ENCODE data around the gene SYK. TPM values are rescaled to one million over a fixed set of nuclear protein-coding genes. Genes with fewer than 3 reads are reported as not detected.

SYK gene
- total RNA-seq, 1 donor from 2014 or later = 42.9 TPM

DNA sequence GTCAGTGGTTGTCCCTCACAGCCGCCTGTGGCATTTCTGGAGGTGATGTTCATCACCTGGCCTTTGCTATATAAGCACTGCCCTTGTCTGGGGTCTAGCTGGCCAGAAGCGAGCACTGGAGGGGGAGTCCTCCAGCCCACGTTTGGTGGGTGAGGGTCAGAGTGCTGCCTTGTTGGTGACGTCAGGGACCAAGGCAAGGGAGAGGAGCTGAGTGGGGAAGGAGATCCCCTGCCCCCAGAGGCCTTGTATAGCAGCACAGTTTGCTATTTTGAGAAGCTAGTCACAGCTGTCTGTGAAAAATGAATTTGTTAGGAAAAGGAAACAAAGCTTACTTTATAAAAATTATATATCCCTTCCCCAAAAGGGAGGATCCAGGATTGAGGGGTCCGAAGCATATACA is 49.8 kb downstream of the SYK start:
- DNase-seq (ENCODE audit: low spot score) = no peak

DNA sequence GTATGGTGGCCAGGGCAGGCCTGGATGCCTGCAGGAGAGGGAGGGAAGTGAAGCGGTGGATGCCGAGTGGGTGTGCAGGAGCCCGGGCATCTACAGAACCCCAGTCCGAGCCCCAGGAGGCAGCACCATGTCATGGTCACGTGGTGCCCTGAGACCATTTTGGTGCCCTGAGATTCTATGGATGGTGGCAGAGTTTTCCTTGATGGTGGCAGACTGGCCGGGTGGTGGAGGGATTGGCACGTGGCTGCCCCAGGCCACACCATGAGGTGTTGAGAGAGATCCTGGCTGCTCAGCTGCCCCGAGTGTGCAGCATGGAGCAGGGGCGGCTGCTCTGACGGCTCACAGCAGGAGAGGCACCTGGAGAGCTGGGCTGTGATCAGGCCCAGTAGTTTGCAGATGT is 52.3 kb downstream of the SYK start:
- DNase-seq (ENCODE audit: low spot score) = no peak

DNA sequence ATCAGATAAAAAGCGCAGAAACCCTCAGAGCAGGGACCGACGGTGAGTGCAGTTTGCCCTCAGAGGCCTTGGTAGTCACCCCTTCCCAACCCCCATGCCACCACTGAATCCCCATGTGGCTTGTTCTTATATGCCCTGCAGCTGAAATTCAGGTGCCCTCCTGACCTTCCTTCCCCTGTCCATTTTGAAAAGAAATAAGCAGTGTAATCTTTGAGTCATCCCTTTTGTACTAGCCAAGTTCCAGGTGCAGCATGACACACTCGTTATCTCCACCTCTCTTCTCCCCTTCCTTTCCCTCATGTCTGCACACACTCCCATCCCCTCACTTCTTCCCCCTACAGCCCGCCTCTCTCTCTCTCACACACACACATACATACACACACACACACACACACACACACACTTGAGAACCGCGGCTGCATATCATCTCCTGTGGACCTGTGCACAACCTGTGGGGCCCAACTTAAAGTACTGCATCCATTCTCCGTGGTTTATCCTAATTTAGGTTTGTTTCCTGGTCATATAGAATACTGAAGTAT is 53.1 kb downstream of the SYK start:
- DNase-seq (ENCODE audit: low spot score) = no peak

DNA sequence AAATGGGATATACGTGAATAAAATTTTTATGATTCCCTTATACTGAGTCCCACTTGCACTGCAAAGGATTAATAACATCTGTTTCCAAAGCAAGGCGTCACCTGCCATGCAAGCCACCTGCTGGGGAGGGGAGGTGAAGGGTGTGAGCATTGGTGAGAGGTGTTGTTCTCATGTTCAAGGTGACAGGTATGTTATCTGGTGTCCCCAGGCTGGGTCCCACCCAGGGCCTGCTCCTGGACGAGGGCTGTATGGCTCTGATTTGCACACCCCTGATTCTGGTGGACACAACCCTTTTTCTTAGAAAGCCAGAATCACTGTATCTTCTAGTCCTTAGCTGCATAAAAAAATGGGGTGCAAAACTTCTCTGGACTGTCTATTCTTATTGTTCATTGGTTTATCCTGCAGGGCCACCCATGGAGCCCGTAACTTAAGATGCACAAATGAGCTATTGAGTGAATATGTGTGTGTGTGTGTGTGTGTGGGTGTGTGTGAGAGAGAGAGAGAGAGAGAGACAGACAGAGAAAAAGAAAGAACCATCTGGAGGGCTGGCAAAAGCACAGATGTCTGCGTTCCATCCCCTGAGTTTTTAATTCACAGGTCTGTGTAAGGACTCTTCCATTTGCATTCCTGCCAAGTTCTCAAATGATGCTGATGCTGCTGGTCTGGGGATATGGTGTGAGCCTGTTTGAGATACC is 53.7 kb downstream of the SYK start:
- DNase-seq (ENCODE audit: low spot score) = no peak

DNA sequence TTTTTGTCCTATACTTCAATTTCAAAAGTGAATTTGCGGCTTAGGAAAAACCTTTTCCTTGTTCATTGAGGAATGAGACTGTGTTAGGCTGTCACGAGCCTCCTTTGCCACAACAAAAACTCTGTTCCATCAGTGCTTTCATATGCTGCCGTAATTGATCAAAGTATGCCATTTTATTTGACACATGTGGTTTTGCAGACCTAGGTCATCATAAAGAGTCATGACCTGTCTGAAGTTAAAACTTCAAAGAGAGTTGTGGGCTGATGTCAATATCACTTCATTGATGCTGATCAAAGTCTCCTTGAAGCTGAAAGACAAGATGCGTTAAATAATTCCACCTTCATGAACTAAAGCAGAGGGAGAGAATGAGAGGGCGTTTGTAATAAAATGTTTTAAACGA is 55.5 kb downstream of the SYK start:
- DNase-seq (ENCODE audit: low spot score) = no peak

DNA sequence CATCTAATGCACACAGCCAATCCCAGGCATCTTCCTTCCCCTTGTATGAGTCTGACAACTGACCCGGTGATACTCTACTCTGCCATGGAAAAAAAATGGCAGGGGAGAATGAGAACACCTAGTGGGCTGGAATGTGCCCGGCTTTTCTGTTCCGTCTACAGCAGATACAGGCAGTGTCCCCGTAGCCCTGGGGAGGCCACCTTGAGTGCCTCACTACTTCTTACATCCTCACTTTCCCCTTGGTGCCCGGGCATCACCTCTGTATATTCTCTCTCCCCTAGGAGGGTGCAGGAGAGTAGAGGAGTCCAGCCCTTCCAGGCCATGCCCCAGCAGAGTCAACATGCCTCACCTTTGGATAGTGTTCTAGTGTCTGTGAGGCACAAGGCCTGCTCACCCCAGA is 56.2 kb downstream of the SYK start:
- DNase-seq (ENCODE audit: low spot score) = no peak

DNA sequence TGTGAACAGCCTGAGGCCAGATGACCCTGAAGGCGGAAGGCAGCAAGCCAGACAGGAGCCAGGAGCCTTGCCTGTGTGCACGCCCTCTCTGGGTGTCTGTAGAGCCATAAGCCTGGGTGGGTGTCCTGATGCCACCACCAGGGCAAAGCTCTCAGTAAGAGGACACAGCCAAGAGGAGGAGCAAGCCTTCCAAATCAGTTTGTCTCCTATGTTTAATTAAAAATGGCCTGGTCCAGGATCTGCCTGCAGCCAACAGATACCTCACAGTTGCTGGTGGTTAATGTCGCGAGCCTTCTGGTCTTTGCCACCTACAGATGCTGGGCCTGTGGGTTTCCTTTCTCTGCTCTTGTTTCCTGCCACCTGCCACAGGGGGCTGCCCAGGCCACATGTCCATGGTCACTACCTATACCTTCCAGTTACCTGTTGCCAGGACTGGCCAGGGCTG is 56.9 kb downstream of the SYK start:
- no peak for DNase-seq (ENCODE audit: low spot score)

DNA sequence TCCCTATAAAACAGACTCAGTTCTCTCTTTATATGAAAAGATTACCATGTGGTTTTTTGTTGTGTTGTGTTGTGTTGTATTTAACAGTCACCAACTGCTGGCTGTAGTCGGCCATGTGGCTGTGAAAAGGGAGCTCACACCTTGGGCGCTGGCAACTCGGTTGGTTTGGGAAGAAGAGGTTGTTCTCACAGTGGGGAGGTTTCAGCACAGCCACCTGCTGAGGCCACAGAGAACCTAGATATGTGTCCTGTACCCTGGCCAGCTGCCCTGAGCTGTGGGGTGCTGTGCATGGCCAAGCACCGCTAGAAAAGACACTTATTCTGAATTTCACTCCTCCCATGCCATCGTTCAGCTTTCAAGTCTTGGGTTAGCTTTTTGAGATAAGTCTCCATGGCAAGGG is 58.8 kb downstream of the SYK start:
- no peak for DNase-seq (ENCODE audit: low spot score)

DNA sequence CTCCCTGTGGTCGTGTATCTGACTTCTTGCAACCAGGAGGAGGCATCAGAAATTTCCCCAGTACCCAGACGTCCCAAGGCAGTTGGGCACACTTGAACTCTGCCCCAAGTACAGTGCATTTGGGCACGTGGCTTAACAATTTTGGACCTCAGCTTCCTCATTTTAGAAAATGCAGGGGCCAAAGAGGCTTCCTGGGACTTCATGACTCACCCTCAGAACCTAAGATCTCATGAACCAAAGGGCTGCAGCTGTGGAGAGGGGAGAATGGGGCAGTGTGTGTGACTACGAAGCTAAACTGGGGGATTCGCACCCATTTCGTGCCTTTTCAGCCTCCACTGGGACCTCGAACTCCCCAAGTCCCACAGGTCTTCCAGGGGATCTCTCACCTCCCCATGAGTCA is 59.2 kb downstream of the SYK start:
- no peak for DNase-seq (ENCODE audit: low spot score)

DNA sequence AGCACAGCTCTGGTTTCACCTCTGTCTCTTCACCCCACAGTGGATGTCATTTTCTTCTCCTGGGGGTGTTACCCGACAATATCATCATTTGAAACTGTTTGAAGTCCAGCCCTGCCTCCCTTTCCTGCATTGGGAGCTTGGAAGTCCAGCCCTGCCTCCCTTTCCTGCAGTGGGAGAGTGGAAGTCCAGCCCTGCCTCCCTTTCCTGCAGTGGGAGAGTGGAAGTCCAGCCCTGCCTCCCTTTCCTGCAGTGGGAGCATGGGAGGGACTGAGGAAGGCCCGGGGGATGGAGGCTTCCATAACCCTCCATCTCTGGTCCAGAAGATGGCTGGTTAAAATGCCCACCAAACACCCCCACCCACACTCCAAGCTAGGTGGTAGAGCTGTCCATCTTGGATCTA is 59.8 kb downstream of the SYK start:
- DNase-seq (ENCODE audit: low spot score) = no peak

DNA sequence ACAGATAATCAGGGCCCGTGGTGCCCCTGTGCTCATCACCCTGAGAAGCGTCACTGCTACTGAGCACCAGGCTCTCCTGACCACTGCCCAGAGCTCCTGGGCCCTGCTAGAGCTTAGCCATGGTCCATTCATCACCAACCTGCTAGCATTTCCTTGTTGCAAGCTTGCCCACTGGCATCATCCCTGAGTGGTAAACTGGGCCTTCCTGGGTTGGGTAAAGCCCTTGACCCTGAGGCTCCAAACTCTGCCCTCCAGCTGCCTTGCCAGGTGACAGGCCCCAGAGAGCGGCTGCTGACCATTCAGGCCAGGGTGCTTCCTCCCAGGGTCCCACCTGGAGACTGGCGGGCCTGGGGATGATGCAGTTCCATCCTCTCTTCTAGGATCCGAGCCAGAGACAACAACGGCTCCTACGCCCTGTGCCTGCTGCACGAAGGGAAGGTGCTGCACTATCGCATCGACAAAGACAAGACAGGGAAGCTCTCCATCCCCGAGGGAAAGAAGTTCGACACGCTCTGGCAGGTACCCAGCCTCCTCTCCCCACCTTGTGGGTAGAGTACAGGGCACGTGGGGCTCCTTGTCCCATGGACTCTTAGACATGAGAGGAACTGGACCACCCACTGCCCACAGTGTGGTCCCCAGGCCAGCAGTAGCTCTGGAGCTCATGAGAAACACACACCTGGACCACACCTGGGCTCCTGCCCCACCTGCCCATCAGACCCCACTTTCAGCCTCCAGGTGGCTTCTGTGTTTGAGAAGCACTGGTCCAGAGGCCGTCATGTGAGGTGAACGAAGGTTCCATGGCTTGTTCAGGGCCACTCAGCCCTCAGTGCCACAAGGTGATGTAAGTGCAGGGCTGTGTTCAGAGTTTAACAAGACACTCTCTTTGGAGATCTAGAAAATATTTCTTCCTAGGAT is 60.5 kb downstream of the SYK start:
- no peak for DNase-seq (ENCODE audit: low spot score)

DNA sequence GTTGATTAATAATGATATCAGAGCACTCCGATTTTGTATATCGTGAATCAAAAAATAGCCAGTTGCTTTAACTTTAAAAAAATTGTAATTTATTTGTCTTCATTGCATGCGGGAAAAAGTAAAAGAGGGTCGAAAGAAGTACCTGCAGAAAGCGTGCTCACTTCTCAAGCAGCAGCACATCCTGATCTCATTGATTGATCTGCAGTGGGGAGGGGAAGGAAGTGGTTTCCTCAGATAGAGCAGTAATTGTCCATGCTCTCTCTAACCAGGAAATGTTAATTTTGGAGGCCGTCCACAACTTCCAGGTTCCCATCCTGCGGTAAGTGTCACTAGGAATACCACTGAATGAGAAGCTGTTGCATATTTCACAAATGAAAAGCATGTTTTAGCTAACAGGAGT is 63.2 kb downstream of the SYK start:
- DNase-seq (ENCODE audit: low spot score) = no peak

DNA sequence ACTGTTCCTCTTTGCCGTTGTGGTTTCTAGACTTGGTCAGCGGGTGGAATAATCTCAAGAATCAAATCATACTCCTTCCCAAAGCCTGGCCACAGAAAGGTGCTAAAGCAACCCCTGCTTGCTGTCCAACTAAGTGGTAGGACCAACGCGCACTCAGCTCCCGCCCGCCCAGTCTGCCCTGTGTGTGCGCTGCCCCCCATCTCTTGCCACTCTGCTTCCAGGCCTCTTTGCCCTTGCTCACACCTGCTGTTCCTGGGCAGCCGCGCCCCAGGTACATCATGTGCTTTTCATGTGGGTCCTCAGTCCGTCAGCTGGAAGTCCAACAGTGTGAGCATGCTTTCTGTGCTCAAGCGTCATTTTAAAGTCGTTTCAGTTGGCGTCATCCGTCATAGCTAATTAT is 65.5 kb downstream of the SYK start:
- DNase-seq (ENCODE audit: low spot score) = no peak

DNA sequence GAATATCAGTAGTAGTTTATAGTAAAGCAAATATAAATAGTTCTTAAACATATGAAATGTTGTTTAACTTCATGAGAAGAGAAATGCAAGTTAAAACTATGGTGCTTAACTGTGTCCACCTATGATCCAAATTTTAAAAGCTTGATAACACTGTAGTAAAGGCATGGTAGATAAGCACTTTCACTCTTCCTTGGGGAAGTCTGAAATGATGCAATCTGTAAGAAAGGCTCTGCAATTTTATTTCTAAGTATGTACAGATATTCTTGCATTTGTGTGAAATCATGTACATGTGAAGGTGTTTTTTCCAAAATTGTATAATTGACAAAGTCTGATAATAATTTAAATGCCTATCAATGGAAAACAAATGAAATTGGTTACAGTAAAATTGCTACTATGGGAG is 66.9 kb downstream of the SYK start:
- DNase-seq (ENCODE audit: low spot score) = no peak

DNA sequence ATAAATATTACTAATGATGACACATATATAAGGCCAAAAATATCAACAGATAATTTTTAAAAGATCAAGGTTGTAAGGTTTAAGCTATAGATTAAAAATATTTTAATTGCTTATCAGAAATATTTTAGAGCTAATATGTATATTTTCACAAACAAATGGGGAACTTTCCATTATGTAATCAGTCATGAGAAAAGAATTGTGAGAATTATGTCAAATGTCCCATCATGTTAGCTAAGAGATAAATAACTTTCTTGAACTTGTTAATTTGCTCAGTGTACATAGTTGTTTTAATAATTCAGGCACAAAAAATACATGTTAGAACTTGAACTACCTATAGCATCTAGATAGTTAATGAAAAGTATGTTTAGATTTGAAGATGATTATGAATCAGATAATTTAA is 67.7 kb downstream of the SYK start:
- DNase-seq (ENCODE audit: low spot score) = no peak

DNA sequence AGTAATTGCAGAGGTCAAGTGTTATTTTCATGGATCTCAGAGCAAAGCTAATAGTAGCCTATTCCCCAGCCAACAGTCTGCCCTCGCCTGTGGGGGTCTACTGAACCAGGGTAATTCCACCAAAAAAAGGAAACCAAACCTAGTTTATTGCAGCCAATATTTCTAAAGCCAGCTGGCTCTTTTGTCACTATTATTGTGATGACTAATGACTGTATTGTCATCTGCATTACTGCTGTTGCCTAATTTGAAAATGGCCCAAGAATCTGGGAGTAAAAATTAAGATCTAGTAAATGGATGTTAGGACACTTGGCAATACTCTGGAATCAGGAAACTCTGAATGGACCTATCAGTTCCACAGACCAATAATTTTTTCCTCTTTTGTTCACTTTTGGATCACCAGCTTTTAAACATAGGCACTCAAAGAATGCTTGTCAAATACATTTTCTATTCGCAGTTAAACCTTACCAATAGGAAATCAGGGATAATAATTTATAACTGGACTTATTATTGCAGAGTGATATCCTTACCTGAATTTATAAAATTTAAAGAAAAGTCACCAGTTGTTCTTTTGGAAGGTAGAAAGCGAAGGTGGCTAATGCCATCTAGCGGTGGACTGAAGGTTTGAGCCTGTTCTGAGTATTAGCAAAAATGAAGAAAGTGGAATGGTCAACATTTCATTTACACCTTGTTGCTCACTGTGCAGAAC is 69.2 kb downstream of the SYK start:
- no peak for DNase-seq (ENCODE audit: low spot score)

DNA sequence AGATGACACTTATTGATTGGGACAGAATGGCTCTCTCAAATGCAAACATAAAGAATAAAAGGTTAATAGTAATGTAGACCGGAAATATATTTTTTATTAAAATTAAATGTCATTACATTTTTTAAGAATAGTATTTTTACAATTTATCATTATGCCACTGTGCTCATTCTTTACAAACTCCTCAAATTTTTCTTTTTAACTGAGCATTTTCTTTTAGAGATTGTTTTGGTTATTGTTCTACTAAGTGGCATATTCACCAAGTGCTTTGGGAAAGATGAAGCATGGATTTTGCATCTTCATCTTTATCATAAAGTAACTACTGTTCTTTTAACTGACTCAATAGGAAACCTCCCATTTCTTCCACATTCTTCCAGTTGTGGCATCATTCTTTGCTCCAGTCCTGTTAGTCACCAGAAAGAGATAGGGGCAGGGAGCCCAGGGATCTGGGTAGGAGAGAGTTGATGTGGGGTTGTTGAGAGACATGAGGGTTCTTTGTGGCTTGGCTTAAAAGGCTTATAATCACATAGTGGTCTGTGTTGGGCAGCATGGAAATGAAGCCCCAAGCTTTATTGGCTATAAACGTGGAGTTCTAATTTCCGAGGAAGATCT is 69.8 kb downstream of the SYK start:
- no peak for DNase-seq (ENCODE audit: low spot score)

DNA sequence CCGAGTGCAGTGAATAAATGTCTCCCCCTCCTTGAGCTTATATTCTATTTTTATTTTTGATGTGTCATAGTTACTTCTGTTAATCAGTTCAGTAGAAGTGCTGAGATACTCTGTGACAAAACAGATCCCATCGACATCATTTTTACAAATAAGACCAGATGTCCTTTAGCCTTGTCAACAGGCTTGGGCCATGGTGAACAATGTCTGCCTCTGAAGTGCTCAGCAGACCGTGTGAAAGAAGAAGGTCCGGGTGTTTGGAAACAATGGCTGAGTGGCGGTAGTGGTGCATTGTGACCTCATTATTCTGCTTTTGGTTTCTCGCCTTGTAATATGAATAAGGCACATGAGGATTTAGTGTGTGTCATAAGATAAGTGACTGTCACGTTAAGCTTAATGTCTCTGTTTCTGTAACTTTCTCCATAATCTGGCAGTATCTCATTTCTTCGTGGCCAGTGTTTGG is 71.2 kb downstream of the SYK start:
- DNase-seq (ENCODE audit: low spot score) = no peak

DNA sequence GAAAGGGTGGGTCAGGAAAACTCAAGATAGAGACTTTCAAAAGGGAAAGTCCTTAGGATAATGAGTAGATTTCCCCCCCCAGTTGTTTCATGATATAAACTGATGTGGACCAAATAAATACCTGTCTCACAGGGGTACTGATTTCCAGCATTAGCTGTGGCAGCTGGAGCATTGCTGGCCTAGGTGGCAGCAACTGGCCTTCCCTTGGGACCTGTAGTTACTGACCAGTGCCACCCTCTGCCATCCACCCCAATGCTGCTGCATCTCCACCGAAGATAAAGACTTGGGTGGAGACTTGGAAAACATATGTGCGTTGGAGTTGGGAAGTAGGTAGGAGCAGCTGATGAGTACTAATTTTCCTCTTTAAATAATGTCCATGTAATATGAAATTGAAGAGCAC is 71.8 kb downstream of the SYK start:
- no peak for DNase-seq (ENCODE audit: low spot score)

DNA sequence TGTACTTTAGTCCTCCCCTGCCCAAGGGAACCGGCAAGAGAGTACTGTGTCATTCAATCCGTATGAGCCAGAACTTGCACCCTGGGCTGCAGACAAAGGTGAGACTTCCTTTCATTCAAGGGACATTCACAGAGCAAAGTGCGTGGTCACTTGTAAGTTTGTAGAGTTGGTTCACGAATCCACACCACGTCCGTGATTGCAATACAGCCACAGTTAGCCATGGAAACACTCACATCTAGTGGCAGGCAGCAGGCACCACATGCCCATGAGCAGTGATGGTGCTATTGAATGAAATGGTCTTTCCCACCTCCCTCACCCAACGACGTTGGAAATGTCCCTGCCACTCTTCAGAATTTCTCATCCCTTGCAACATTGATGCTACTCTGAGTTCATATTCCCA is 72.6 kb downstream of the SYK start:
- no peak for DNase-seq (ENCODE audit: low spot score)

DNA sequence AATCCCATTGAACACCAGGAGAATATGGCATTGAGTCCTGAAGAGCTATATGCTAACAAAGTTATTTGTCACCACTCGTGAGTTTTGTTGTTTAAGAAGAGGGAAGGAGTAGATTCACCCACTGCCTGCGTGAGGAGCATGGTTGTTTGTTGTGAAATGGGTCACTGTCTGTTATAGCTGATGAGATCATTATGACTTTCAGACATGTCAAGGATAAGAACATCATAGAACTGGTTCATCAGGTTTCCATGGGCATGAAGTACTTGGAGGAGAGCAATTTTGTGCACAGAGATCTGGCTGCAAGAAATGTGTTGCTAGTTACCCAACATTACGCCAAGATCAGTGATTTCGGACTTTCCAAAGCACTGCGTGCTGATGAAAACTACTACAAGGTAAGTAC is 76.9 kb downstream of the SYK start:
- DNase-seq (ENCODE audit: low spot score) = no peak

DNA sequence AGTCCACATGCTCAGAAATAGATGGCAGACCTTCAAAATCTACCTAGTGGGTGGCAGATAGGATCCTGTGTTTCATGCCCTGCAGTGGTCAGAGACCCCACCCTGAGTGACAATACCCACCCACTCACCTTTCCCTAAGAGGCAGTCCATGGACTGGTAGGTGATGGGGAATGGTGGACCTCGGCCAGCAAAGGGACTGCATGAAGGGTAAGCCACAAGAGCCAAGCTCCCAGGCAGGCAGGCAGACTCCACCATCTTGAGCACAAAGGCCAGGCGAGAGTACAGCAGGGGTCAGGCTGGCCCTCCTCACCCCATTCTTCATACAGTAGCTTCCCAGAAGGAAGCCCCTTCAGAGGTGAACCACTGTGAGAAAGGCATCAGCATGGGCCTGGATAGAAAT is 78.4 kb downstream of the SYK start:
- DNase-seq (ENCODE audit: low spot score) = no peak

Data from mucosa of gallbladder (tissue), 1 donor.